Embryonic facial prominence (tissue), 1 donor: ENCODE results near the gene NHSL2.
"Not testable (repeated sequence)": the region's sequence is repeated elsewhere in the genome, so short reads cannot be mapped to it uniquely, and the experiment has no call there.

Experiments used
- DNase-seq: peaks from one replicate; pipeline ENCODE4 v3.0.0-alpha.2; 2016; ENCODE audit errors: extremely low spot score

NHSL2 gene

DNA sequence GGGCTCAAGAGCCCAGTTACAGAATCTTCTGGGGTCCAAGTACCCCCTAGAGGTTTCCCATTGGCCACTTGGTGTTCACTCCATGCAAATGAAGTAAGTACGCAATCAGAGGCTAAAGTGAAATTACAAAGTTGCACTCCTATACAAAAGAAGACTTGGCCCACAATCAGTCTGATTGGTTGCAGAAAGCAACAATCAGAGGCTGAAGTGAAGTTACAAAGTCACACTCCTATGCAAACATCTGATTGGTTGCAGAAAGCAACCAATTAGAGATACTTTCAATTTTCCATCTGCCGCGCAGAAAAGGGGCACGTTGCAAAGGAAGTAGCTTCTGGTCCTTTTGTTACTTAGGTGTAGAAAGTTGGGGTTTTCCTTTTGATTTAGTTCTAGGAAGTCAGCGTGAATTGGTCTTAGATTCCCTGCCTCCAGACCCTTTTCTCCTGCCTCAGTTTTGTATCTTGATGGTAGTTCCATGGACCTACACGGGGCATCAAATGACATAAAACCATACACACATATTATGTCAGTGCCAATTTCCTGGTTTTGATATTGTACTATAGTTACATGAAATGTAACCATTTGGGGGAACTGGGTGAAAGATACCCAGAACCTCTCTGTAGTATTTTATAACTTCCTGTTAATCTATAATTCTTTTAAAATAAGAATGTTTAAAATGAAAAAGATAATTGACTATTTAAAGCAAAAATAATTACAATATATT is 258.5 kb downstream of the NHSL2 start:
- no peak for DNase-seq

DNA sequence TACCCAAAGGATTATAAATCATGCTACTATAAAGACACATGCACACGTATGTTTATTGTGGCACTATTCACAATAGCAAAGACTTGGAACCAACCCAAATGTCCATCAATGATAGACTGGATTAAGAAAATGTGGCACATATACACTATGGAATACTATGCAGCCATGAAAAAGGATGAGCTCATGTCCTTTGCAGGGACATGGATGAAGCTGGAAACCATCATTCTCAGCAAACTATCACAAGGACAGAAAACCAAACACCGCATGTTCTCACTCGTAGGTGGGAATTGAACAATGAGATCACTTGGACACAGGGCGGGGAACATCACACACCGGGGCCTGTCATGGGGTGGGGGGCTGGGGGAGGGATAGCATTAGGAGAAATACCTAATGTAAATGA is 265.6 kb downstream of the NHSL2 start:
- DNase-seq: not testable (repeated sequence)

DNA sequence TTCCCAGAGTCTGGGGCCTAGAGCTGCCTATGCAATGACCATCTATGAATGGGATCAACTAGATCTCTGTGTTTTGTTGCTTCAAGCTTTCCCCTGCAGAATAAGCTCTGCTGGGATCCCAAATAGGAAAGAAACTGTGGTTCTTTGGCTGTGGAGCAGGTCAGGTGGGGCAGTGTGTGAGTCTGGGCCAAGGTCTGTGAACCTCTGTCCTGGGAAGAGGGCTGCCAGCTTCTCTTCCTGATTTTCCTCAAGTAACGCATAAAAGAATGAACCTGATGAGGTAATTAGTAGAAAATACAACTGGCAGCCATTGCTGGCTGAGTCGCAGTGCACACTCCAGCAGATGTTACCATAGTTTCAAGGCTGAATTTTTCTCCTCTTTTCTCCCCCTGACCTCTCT is 266.3 kb downstream of the NHSL2 start:
- no peak for DNase-seq

DNA sequence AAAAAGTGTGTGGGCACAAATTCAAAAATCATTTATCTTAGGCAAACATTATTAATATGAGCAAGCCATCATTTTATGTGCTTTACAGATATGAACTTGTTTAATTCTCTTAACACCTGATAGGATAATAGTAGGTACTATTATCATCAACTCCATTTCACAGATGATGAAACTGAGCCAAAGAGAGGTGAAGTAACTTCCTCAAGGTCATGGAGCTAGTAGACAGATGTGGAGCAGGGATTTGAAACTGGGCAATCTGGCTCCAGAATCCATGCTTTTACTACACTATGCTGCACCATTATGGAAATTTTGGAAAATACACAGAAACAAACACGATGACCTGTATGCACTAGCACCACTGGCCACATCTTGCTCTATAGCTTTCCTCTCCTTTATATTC is 269.9 kb downstream of the NHSL2 start:
- no peak for DNase-seq

- peak; percentile 91 for DNase-seq
Measured at GRCh38 chrX:72181178-72182125, 270.8 kb downstream of the NHSL2 start, which contains the start of gene PIN4. Gene PIN4 (plus strand): TSS chrX:72181757. CDS start chrX:72181786, 29 bp downstream.

DNA sequence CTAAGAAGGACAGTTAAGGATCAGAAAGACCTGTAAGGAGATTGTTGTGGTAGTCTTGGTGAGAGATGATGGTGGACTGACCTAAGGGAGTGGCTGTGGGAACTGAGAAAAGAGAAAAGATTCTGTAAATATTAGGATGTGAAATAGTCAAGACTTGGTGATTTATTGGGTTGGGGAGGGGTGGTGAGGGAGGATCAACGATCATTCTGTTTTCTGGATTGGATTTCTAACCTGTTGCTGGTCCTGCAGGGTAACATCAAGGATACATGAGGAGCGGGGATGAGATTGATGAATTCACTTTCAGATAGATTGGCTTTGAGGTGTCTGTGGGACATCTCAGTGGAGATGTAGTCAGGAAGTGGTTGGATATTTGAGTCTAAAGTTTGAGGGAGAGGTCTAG is 272.3 kb downstream of the NHSL2 start:
- no peak for DNase-seq

- no peak for DNase-seq
Measured at GRCh38 chrX:72201836-72202536, 291.3 kb downstream of the NHSL2 start.
